Panc1 (cell line): Measurements from ENCODE around the gene PDZD2. TPM values are rescaled to one million over a fixed set of nuclear protein-coding genes. Genes with fewer than 3 reads are reported as not detected.

ENCODE experiments used
- ATAC-seq: fragments of 200-7000 bp; cut with Tn5 transposase; 2 replicates; pipeline ENCODE4 v1.9.1; 2020; ENCODE audit warnings: mild to moderate bottlenecking, moderate library complexity
- BruUV-seq: library from RNA; stranded (reverse); fragments of 400-500 nt; replicated peaks from 2 replicates; lab custom pipeline; 2021; lab: Mats Ljungman, UMichigan
- CTCF ChIA-PET: fragments of 300-600 bp; sonication (Branson Sonifier 250); formaldehyde crosslinking; loops from one replicate; lab custom pipeline; 2022; ENCODE audit warnings: antibody characterized with exemption; lab: Charles Lee
- POLR2A ChIA-PET: fragments of 300-600 bp; sonication (Branson Sonifier 250); formaldehyde crosslinking; loops from one replicate; lab custom pipeline; 2022; ENCODE audit warnings: antibody characterized with exemption; lab: Charles Lee
- DNase-seq: peaks from one replicate; pipeline ENCODE4 v3.0.0-alpha.2; 2010; ENCODE audit warnings: low read depth, low spot score
- H3K27ac ChIP-seq: 2 replicates; pipeline ENCODE4 v1.5.1; 2011; ENCODE audit warnings: mild to moderate bottlenecking, low read length, inconsistent platforms
- H3K27me3 ChIP-seq: fragments of 200-500 bp; sonication (Bioruptor generic); 2 replicates; pipeline ENCODE4 v1.6.0; 2014; ENCODE audit warnings: low read length, inconsistent platforms; ENCODE audit not compliant: control insufficient read depth, insufficient read depth
- H3K36me3 ChIP-seq: fragments of 200-500 bp; sonication (Bioruptor generic); 2 replicates; pipeline ENCODE4 v1.5.1; 2014; ENCODE audit warnings: inconsistent platforms, mild to moderate bottlenecking, low read length, moderate library complexity; ENCODE audit not compliant: control insufficient read depth, insufficient read depth
- H3K4me1 ChIP-seq: 2 replicates; pipeline ENCODE4 v1.5.1; 2011; ENCODE audit warnings: inconsistent platforms, mild to moderate bottlenecking, low read length, moderate library complexity; ENCODE audit not compliant: control insufficient read depth, insufficient read depth
- H3K4me3 ChIP-seq, 2 experiments: 2 replicates each; pipeline ENCODE4 v1.5.1; 2011 to 2012; ENCODE audit warnings: low read depth in 2 of 2, low read length in 2 of 2, mild to moderate bottlenecking in 2 of 2, inconsistent platforms in 1 of 2, moderate library complexity in 1 of 2
- H3K9me3 ChIP-seq: fragments of 200-500 bp; sonication (Bioruptor generic); 2 replicates; pipeline ENCODE4 v1.5.1; 2014; ENCODE audit warnings: low read depth, mild to moderate bottlenecking, inconsistent platforms, low read length, moderate library complexity; ENCODE audit not compliant: control insufficient read depth, insufficient read depth
- POLR2AphosphoS5 ChIP-seq: IDR thresholded peaks from 2 replicates; pipeline ENCODE4 v1.6.1; 2012; ENCODE audit warnings: mild to moderate bottlenecking, low read depth, low read length, moderate library complexity
- REST ChIP-seq, 2 experiments: IDR thresholded peaks; 2 replicates each; pipeline ENCODE4 v1.6.1; 2011 to 2012; ENCODE audit warnings: low read depth in 2 of 2, control low read depth in 1 of 2, low read length in 1 of 2, mild to moderate bottlenecking in 1 of 2, moderate library complexity in 1 of 2; ENCODE audit not compliant: insufficient read depth in 1 of 2
- SIN3A ChIP-seq: IDR thresholded peaks from 2 replicates; pipeline ENCODE4 v1.6.1; 2012; ENCODE audit warnings: low read depth, mild to moderate bottlenecking, low read length, moderate library complexity, borderline replicate concordance; ENCODE audit not compliant: insufficient read depth
- TCF7L2 ChIP-seq: IDR thresholded peaks from 2 replicates; pipeline ENCODE4 v1.6.1; 2011; ENCODE audit warnings: mild to moderate bottlenecking, low read depth, low read length, inconsistent platforms
- in situ Hi-C: cut with HindIII; loops from 2 replicates; pipeline ENCODE4 v1.10.0; 2016; ENCODE audit warnings: low sequenced_read_pairs, low pct_unique_long_range_greater_than_20kb
- intact Hi-C: fragments of 100-400 bp; cut with micrococcal nuclease; formaldehyde crosslinking; loops from one replicate; pipeline ENCODE4 v1.10.0; 2022; ENCODE audit not compliant: unreplicated experiment
- total RNA-seq: library from RNA; stranded (reverse); gene quantifications from one replicate; pipeline ENCODE4 v1.2.1, GENCODE V29; 2021; ENCODE audit not compliant: unreplicated experiment
- TF ChIP-seq, protein P1 (sequence below): fragments of 450-650 bp; IDR thresholded peaks from 2 replicates; pipeline ENCODE4 v1.5.1; 2017; ENCODE audit warnings: mild to moderate bottlenecking

PDZD2 gene
- total RNA-seq, 1 experiment from 2014 or later = 0.10 TPM

GRCh38 chr5:31770132-31770720 lies 131.3 kb downstream of the PDZD2 start:
- Histone ChIP-seq H3K9me3 (no peaks in the 10 kb centered on the region), H3K4me3 (no peak overlapping the region), H3K36me3 (no peaks in the 10 kb centered on the region), H3K27me3 (peaks cover 10% of the 10 kb centered on the region), H3K4me1 (no peaks in the 10 kb centered on the region), H3K27ac (no peak overlapping the region)
- BruUV-seq = no TSS peak
- ChIA-PET CTCF (no interaction called here), POLR2A (no interaction called here)
- ATAC-seq (no peak), DNase-seq (no peak)
- no peak for TF ChIP-seq POLR2AphosphoS5
- TF ChIP-seq SIN3A = no peak
- TF ChIP-seq, protein P1, sequence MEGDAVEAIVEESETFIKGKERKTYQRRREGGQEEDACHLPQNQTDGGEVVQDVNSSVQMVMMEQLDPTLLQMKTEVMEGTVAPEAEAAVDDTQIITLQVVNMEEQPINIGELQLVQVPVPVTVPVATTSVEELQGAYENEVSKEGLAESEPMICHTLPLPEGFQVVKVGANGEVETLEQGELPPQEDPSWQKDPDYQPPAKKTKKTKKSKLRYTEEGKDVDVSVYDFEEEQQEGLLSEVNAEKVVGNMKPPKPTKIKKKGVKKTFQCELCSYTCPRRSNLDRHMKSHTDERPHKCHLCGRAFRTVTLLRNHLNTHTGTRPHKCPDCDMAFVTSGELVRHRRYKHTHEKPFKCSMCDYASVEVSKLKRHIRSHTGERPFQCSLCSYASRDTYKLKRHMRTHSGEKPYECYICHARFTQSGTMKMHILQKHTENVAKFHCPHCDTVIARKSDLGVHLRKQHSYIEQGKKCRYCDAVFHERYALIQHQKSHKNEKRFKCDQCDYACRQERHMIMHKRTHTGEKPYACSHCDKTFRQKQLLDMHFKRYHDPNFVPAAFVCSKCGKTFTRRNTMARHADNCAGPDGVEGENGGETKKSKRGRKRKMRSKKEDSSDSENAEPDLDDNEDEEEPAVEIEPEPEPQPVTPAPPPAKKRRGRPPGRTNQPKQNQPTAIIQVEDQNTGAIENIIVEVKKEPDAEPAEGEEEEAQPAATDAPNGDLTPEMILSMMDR = no peak
- TF ChIP-seq TCF7L2 = no peak
- intact Hi-C loops (no loop called here), in situ Hi-C loops (no loop called here)

- in situ Hi-C loops = no loop called here
Measured at GRCh38 chr5:31770998-31771397, 132.1 kb downstream of the PDZD2 start.

More at GRCh38 chr5:31770998-31771397, 132.1 kb downstream of the PDZD2 start:
- no TSS peak for BruUV-seq
- Histone ChIP-seq H3K36me3 (no peaks in the 10 kb centered on the region), H3K4me1 (no peaks in the 10 kb centered on the region), H3K27me3 (peaks cover 10% of the 10 kb centered on the region), H3K9me3 (no peaks in the 10 kb centered on the region), H3K4me3 (no peak overlapping the region), H3K27ac (no peak overlapping the region)
- ChIA-PET CTCF (no interaction called here), POLR2A (no interaction called here)
- DNase-seq (no peak), ATAC-seq (no peak)
- TF ChIP-seq REST (IDR thresholded peaks at IDR 0.05; ENCODE audit: insufficient read depth in 1 of 2, low read depth in 2 of 2, low read length in 1 of 2) (no peak), TCF7L2 (no peak), POLR2AphosphoS5 (no peak)
- TF ChIP-seq, protein P1 = no peak
- intact Hi-C loops = no loop called here
